HepG2 (cell line): ENCODE data around the gene DPP8.

Experiments
- CTCF ChIP-seq: sonication (generic); formaldehyde crosslinking; IDR thresholded peaks from 2 replicates; pipeline ENCODE4 v1.5.0; 2020; ENCODE audit warnings: mild to moderate bottlenecking, missing genetic modification reagents, moderate library complexity
- MTF1 ChIP-seq: sonication (generic); formaldehyde crosslinking; IDR thresholded peaks from 2 replicates; pipeline ENCODE4 v1.5.0; 2020; ENCODE audit warnings: missing genetic modification reagents
- POLR2AphosphoS2 ChIP-seq: IDR thresholded peaks from 2 replicates; pipeline ENCODE4 v1.6.1; 2011; ENCODE audit warnings: low read depth, low read length, improper control_type of control experiment
- POLR2AphosphoS5 ChIP-seq: IDR thresholded peaks from 2 replicates; pipeline ENCODE4 v1.6.1; 2012; ENCODE audit warnings: low read depth, low read length
- RAD51 ChIP-seq: fragments of 450-650 bp; IDR thresholded peaks from 2 replicates; pipeline ENCODE4 v1.6.1; 2016; ENCODE audit warnings: borderline replicate concordance
- ZBTB7A ChIP-seq: sonication (generic); formaldehyde crosslinking; IDR thresholded peaks from 2 replicates; pipeline ENCODE4 v1.8.0; 2022; ENCODE audit warnings: mild to moderate bottlenecking, missing genetic modification reagents
- ZNF274 ChIP-seq: sonication (generic); formaldehyde crosslinking; IDR thresholded peaks from 2 replicates; pipeline ENCODE4 v1.5.1; 2020; ENCODE audit warnings: mild to moderate bottlenecking, missing genetic modification reagents
- ZNF512 ChIP-seq: sonication (generic); formaldehyde crosslinking; IDR thresholded peaks from 2 replicates; pipeline ENCODE4 v1.4.0; 2020; ENCODE audit warnings: mild to moderate bottlenecking, missing genetic modification reagents
- ZNF580 ChIP-seq: IDR thresholded peaks from 2 replicates; pipeline ENCODE4 v1.6.1; 2016; ENCODE audit warnings: low read depth, borderline replicate concordance
- ZZZ3 ChIP-seq: sonication (generic); formaldehyde crosslinking; IDR thresholded peaks from 2 replicates; pipeline ENCODE4 v1.4.0; 2020; ENCODE audit warnings: missing genetic modification reagents, mild to moderate bottlenecking, borderline replicate concordance

- TF ChIP-seq CTCF (CRISPR knock-in tag), result no peak
- TF ChIP-seq MTF1 (CRISPR knock-in tag), result no peak
- no peak for TF ChIP-seq RAD51
- TF ChIP-seq POLR2AphosphoS5, result no peak
- TF ChIP-seq ZNF274, result no peak
- TF ChIP-seq ZNF512 (CRISPR knock-in tag), result no peak
- TF ChIP-seq ZBTB7A (CRISPR knock-in tag), result no peak
- TF ChIP-seq POLR2AphosphoS2, result no peak
- TF ChIP-seq ZNF580 (CRISPR knock-in tag), result no peak
- TF ChIP-seq ZZZ3 (CRISPR knock-in tag), result no peak
These were observed 33.2 kb upstream of the DPP8 start for GRCh38 chr15:65550681-65551098.
